Neutrophil (primary cell): ENCODE data around the gene LAMP5.

Source experiments
- H3K27ac ChIP-seq: fragments of 200-600 bp; sonication (generic); 2 replicates; pipeline ENCODE4 v1.5.1; 2016; ENCODE audit warnings: mild to moderate bottlenecking, moderate library complexity
- H3K27me3 ChIP-seq: fragments of 200-600 bp; sonication (generic); 2 replicates; pipeline ENCODE4 v1.6.0; 2016; ENCODE audit warnings: mild to moderate bottlenecking
- H3K36me3 ChIP-seq: fragments of 200-600 bp; sonication (generic); 2 replicates; pipeline ENCODE4 v1.5.1; 2017
- H3K4me1 ChIP-seq, 2 experiments: fragments of 200-600 bp in 1 of 2; sonication (generic) in 1 of 2; 1 replicate in 1 of 2; 2 replicates in 1 of 2; pipeline versions ENCODE4 v1.5.1 to v1.6.1; 2013 to 2016; ENCODE audit warnings: low read depth in 1 of 2, low read length in 1 of 2, mild to moderate bottlenecking in 1 of 2, moderate library complexity in 1 of 2; ENCODE audit not compliant: control insufficient read depth in 1 of 2, insufficient read depth in 1 of 2
- H3K4me3 ChIP-seq, 2 experiments: fragments of 200-600 bp in 1 of 2; sonication (generic) in 1 of 2; 1 replicate in 1 of 2; 2 replicates in 1 of 2; pipeline ENCODE4 v1.5.1; 2013 to 2016; ENCODE audit warnings: low read depth in 1 of 2, low read length in 1 of 2, mild to moderate bottlenecking in 1 of 2, moderate library complexity in 1 of 2
- H3K9me3 ChIP-seq: fragments of 200-600 bp; sonication (generic); 2 replicates; pipeline ENCODE4 v1.5.1; 2016
- TF ChIP-seq, protein P1 (sequence below): fragments of 200-600 bp; sonication (generic); IDR thresholded peaks from 2 replicates; pipeline ENCODE4 v1.5.1; 2016; ENCODE audit warnings: antibody characterized with exemption

LAMP5 gene

DNA sequence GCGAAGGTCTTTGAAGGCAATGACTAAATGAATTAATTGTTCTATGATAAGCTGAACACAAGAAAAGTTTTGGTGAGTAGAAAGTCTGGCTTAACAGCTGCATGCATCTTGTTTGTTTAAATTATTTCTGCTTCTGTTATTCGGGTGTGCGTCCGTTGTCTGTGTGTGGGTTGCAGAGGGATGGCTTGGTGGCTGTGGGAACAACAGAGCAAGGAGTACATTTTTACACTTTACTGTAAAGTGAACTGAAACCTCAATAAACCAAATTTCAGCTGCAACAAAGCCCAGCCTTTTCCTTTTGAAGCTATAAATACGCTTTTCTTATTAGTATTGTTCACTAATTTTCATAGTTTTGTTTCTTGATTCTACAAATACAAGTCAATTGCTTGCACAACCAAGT, 3.5 kb upstream of the LAMP5 start:
- Histone ChIP-seq H3K27me3 (peaks cover 100% of the 10 kb centered on the region), H3K9me3 (no peaks in the 10 kb centered on the region), H3K36me3 (no peaks in the 10 kb centered on the region), H3K4me3 (no peak overlapping the region), H3K4me1 (no peaks in the 10 kb centered on the region), H3K27ac (no peak overlapping the region)
- TF ChIP-seq, protein P1, sequence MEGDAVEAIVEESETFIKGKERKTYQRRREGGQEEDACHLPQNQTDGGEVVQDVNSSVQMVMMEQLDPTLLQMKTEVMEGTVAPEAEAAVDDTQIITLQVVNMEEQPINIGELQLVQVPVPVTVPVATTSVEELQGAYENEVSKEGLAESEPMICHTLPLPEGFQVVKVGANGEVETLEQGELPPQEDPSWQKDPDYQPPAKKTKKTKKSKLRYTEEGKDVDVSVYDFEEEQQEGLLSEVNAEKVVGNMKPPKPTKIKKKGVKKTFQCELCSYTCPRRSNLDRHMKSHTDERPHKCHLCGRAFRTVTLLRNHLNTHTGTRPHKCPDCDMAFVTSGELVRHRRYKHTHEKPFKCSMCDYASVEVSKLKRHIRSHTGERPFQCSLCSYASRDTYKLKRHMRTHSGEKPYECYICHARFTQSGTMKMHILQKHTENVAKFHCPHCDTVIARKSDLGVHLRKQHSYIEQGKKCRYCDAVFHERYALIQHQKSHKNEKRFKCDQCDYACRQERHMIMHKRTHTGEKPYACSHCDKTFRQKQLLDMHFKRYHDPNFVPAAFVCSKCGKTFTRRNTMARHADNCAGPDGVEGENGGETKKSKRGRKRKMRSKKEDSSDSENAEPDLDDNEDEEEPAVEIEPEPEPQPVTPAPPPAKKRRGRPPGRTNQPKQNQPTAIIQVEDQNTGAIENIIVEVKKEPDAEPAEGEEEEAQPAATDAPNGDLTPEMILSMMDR: no peak

GRCh38 chr20:9514072-9514460, 324 bp upstream of the LAMP5 start:
- no peak overlapping the region for H3K4me3 ChIP-seq
- H3K36me3 ChIP-seq: no peaks in the 10 kb centered on the region
- H3K27me3 ChIP-seq: peaks cover 100% of the 10 kb centered on the region
- no peaks in the 10 kb centered on the region for H3K9me3 ChIP-seq
- no peaks in the 10 kb centered on the region for H3K4me1 ChIP-seq
- TF ChIP-seq, protein P1: no peak
- no peak overlapping the region for H3K27ac ChIP-seq

DNA sequence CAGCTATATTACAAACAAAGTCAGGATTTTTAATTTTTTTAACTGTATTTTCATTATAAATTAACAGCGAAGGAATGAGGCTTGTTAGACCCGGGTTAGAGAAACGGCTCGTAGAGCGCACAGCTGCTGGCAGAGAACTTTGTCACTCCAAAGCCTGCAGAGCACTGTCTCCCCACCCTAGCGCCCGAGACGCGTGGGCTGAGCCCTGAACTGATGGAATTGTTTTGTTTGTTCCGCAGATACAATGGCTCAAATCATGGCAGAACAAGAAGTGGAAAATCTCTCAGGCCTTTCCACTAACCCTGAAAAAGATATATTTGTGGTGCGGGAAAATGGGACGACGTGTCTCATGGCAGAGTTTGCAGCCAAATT, 810 bp downstream of the LAMP5 start:
- H3K4me3 ChIP-seq: no peak overlapping the region
- H3K27ac ChIP-seq: no peak overlapping the region
- TF ChIP-seq, protein P1: no peak
- no peaks in the 10 kb centered on the region for H3K9me3 ChIP-seq
- peaks cover 100% of the 10 kb centered on the region for H3K27me3 ChIP-seq
- H3K4me1 ChIP-seq: no peaks in the 10 kb centered on the region
- no peaks in the 10 kb centered on the region for H3K36me3 ChIP-seq

- peaks cover 100% of the 10 kb centered on the region for H3K27me3 ChIP-seq
- no peak overlapping the region for H3K27ac ChIP-seq
- TF ChIP-seq, protein P1: no peak
- no peaks in the 10 kb centered on the region for H3K4me1 ChIP-seq
- no peaks in the 10 kb centered on the region for H3K9me3 ChIP-seq
- no peaks in the 10 kb centered on the region for H3K36me3 ChIP-seq
- H3K4me3 ChIP-seq: no peak overlapping the region
Observed at GRCh38 chr20:9515741-9516233, 1.4 kb downstream of the LAMP5 start.

GRCh38 chr20:9516234-9516871, 2.0 kb downstream of the LAMP5 start:
- H3K27me3 ChIP-seq: peaks cover 100% of the 10 kb centered on the region
- H3K9me3 ChIP-seq: no peaks in the 10 kb centered on the region
- H3K4me3 ChIP-seq: no peak overlapping the region
- no peaks in the 10 kb centered on the region for H3K36me3 ChIP-seq
- no peaks in the 10 kb centered on the region for H3K4me1 ChIP-seq
- TF ChIP-seq, protein P1: no peak
- no peak overlapping the region for H3K27ac ChIP-seq
